Urinary bladder (tissue), 4 donors: ENCODE measurements around the gene ZNF282. TPM values are rescaled to one million over a fixed set of nuclear protein-coding genes. Genes with fewer than 3 reads are reported as not detected.

Experiments used
- DNase-seq: peaks from one replicate; pipeline ENCODE4 v3.0.0-alpha.2; 2015; ENCODE audit errors: extremely low spot score
- H3K27ac ChIP-seq: one replicate; pipeline ENCODE4 v1.5.1; 2013; ENCODE audit warnings: low read depth, mild to moderate bottlenecking, moderate library complexity
- H3K36me3 ChIP-seq: one replicate; pipeline ENCODE4 v1.6.1; 2013; ENCODE audit warnings: mild to moderate bottlenecking, moderate library complexity; ENCODE audit not compliant: insufficient read depth
- H3K4me1 ChIP-seq: one replicate; pipeline ENCODE4 v1.6.1; 2013; ENCODE audit warnings: mild to moderate bottlenecking, moderate library complexity; ENCODE audit not compliant: insufficient read depth
- H3K4me3 ChIP-seq: one replicate; pipeline ENCODE4 v1.5.1; 2013; ENCODE audit warnings: low read depth, low read length
- WGBS: extraction: QIAGEN DNeasy Blood & Tissue Kit; methylation state at CpG from one replicate; pipeline ENCODE4 v1.1.7; 2013; 5-methylcytosine and 5-hydroxymethylcytosine counted together
- polyA plus RNA-seq: library from polyadenylated mRNA; stranded (reverse); fragments of 200-250 nt; gene quantifications from one replicate; pipeline ENCODE4 v1.2.3, GENCODE V29; 2013
- total RNA-seq: library from RNA; depleted of rRNA; stranded (reverse); fragments of >200 nt; gene quantifications from one replicate; pipeline ENCODE4 v1.2.3, GENCODE V29; 2014
- donor health status: healthy with polysubstance abuse.
- donor health status: healthy.

Gene ZNF282
- total RNA-seq: 20.8 TPM
- polyA plus RNA-seq: 20.1 TPM

DNA sequence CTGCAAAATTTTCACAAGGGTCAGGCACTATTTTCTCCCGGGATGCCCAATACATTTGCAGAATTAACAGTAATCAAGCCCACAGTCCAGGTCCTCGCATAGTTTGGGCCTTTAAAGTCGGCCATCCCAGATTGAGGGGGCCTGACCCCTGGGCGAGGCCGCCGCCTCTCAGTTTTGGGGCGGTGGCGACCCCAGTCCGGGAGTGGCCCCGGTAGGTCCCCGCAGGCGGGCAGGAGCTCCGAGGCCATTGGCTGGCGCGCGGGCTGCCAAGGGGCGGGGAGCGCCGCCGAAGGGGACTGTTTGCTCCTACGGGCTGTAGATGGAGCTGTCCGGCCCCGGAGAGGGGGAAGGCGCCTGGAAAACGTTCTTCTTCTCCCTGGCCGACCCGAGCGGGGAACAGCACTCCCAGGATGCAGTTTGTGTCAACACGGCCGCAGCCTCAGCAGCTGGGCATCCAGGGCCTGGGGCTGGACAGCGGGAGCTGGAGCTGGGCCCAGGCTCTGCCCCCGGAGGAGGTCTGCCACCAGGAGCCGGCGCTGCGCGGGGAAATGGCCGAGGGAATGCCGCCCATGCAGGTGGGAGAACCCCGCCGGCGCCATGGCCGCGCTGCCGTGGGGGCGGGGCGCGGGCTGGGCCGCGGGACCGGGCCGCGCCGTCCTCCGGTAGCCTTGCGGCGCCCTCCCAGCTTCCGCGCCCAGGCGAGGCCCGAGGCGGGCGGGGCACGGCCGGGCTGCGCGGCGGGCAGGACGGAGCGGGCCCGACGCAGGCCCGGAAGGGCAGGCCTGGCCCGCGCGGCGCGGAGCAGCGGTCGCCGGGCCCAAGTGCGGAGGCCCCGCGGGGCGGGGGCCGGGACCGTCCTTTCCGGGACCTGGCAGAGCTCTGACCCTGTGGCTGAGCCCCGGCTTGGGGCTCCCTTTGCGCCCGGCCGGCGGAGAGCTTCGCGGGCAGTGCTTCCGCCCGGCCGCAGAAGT, at the start of gene ZNF282:
Gene ZNF282 (plus strand): TSS at position 367 of the 971 bp plus-strand sequence. CDS start 44 bp downstream, at position 411.
- peak; percentile 75 for DNase-seq
- H3K4me1 ChIP-seq: no peaks in the 10 kb centered on the region
- H3K36me3 ChIP-seq: peaks cover 6% of the 10 kb centered on the region
- WGBS: under 1% methylated on average over 97 of the region's 97 CpGs
- peak within 1 kb of the TSS; percentile 96 for H3K27ac ChIP-seq
- H3K4me3 ChIP-seq: peak within 1 kb of the TSS; percentile 94

GRCh38 chr7:149147072-149147751, 48.1 kb upstream of the ZNF282 start, which contains the start of gene ZNF398:
ZNF398 (plus strand) TSS chr7:149147453; CDS start chr7:149147743, 290 bp downstream.
- no peaks in the 10 kb centered on the region for H3K36me3 ChIP-seq
- H3K27ac ChIP-seq: peak within 1 kb of the TSS; percentile 86
- H3K4me3 ChIP-seq: peak within 1 kb of the TSS; percentile 84
- under 1% methylated on average over 79 of the region's 79 CpGs for WGBS
- no peak for DNase-seq
- H3K4me1 ChIP-seq: no peaks in the 10 kb centered on the region

DNA sequence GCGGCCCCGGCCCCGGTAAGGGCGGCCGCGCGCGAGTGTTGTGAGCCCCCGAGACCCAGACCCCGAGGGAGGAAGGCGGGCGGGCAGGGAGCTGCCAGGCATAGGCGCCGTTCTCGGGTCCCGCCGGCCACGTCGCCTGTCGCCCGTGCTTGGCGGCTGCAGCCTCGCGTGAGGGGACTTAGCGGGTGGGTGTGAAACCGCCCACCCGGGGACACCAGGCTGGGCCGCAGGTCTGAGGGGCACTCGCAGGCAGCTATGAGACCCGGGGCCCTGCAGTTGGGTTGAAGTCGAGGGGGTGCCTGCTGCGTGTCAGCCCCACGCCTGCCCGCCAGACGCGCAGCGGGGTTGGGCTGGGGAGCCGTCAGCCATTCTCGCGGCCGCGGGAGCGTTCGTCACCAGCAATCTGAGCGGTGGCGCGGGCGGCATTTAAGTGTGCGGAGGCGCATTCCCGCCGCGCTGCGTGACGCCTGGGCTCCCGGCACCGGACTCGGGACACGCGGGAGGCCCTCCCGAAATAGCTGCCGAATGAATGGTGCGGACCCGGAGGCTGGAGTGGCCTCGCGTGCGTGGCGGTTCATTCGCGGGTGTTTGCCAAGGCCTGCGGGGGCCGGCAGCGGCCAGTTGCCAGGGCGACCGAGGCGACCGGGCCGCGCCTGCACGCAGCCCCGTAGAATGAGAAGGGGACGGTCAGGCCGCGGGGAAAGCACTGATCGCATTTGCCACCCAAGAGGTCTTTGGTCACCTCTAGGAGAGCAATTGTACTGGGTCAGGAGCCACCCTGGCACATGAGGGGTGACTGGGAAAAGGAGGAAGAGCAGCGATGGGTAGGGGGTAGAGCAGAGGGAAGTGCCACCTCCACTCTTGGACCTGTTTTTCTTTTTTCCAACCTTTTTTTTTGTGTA, 47.3 kb upstream of the ZNF282 start:
- Histone ChIP-seq H3K4me3 (peak overlapping the region; percentile 84), H3K4me1 (no peaks in the 10 kb centered on the region), H3K27ac (peak overlapping the region; percentile 85), H3K36me3 (no peaks in the 10 kb centered on the region)
- under 1% methylated on average over 86 of the region's 86 CpGs for WGBS
- no peak for DNase-seq

GRCh38 chr7:149150981-149151380, 44.4 kb upstream of the ZNF282 start:
- no peak for DNase-seq
- Histone ChIP-seq H3K27ac (no peak overlapping the region), H3K4me3 (no peak overlapping the region), H3K36me3 (no peaks in the 10 kb centered on the region), H3K4me1 (no peaks in the 10 kb centered on the region)
- WGBS: 66% methylated on average over 4 of the region's 4 CpGs

DNA sequence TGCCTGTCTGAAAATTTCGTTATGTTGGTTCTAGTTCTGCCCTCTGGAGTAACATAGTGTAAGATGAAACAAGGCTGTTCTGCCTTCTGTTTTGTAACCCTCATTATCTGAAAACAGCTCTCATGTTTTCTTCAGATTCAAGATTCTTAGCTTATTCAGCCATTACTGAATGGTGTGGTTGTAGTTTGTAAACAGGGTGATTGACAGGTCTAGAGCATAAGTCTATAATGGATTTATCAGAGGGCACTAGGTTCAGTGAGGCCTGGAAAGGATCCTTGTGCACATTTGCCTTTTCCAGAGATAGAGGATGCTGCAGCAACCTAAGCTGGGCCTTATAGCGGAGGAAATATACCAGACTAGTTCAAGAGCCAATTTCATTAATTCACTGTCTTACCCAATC, 42.0 kb upstream of the ZNF282 start:
- no peak for DNase-seq
- Histone ChIP-seq H3K27ac (no peak overlapping the region), H3K36me3 (peaks cover 1% of the 10 kb centered on the region), H3K4me1 (no peaks in the 10 kb centered on the region), H3K4me3 (no peak overlapping the region)
- 91% methylated on average over 2 of the region's 2 CpGs for WGBS

DNA sequence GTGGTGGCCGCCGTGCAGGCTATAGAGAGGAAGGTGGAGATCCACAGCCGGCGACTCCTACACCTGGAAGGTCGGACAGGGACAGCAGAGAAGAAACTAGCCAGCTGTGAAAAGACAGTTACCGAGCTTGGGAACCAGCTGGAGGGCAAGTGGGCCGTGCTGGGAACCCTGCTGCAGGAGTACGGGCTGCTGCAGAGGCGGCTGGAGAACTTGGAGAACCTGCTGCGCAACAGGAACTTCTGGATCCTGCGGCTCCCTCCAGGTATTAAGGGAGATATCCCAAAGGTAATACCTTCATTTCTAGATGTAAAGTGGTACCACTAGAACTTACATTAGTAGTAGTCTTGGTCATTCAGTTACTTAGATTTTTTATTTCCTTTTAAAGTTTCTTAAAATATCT, 41.3 kb upstream of the ZNF282 start:
- DNase-seq: no peak
- no peak overlapping the region for H3K27ac ChIP-seq
- H3K4me3 ChIP-seq: no peak overlapping the region
- H3K36me3 ChIP-seq: peaks cover 1% of the 10 kb centered on the region
- H3K4me1 ChIP-seq: no peaks in the 10 kb centered on the region
- WGBS: 90% methylated on average over 11 of the region's 11 CpGs

- H3K36me3 ChIP-seq: peaks cover 1% of the 10 kb centered on the region
- WGBS: 96% methylated on average over 6 of the region's 6 CpGs
- H3K4me1 ChIP-seq: no peaks in the 10 kb centered on the region
- no peak overlapping the region for H3K4me3 ChIP-seq
- no peak overlapping the region for H3K27ac ChIP-seq
- no peak for DNase-seq
Measured at GRCh38 chr7:149156898-149157297, 38.4 kb upstream of the ZNF282 start.

- WGBS: 78% methylated on average over 5 of the region's 5 CpGs
- DNase-seq: no peak
- Histone ChIP-seq H3K4me1 (no peaks in the 10 kb centered on the region), H3K4me3 (no peak overlapping the region), H3K27ac (no peak overlapping the region), H3K36me3 (peaks cover 5% of the 10 kb centered on the region)
Measured at GRCh38 chr7:149161241-149161848, 34.0 kb upstream of the ZNF282 start.

DNA sequence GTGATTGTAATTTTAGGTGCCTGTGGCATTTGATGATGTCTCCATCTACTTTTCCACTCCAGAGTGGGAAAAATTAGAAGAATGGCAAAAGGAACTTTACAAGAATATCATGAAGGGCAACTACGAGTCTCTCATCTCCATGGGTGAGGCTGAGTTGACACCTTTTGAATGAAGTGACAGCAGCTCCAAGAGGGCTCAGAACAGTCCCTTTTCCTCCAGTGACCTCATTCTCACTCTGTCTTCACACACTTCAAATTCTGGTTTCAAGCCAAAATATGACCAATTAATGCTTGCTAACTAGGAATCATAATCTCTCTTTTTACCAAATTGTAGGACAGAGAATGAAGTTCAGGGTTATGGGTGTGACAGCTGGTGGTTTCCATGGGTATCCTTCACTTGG, 29.2 kb upstream of the ZNF282 start:
- H3K27ac ChIP-seq: no peak overlapping the region
- DNase-seq: no peak
- H3K4me3 ChIP-seq: no peak overlapping the region
- WGBS: 69% methylated on average over 1 of the region's 1 CpG
- peaks cover 7% of the 10 kb centered on the region for H3K36me3 ChIP-seq
- H3K4me1 ChIP-seq: no peaks in the 10 kb centered on the region

GRCh38 chr7:149166630-149167352, 28.6 kb upstream of the ZNF282 start:
- DNase-seq: no peak
- Histone ChIP-seq H3K4me3 (no peak overlapping the region), H3K4me1 (no peaks in the 10 kb centered on the region), H3K27ac (no peak overlapping the region), H3K36me3 (peaks cover 7% of the 10 kb centered on the region)

GRCh38 chr7:149171892-149172533, 23.3 kb upstream of the ZNF282 start:
- WGBS: 84% methylated on average over 9 of the region's 9 CpGs
- no peaks in the 10 kb centered on the region for H3K4me1 ChIP-seq
- no peak overlapping the region for H3K27ac ChIP-seq
- H3K4me3 ChIP-seq: no peak overlapping the region
- DNase-seq: no peak
- H3K36me3 ChIP-seq: peaks cover 3% of the 10 kb centered on the region

- Histone ChIP-seq H3K4me3 (no peak overlapping the region), H3K4me1 (no peaks in the 10 kb centered on the region), H3K27ac (no peak overlapping the region), H3K36me3 (peaks cover 5% of the 10 kb centered on the region)
- WGBS: 91% methylated on average over 1 of the region's 1 CpG
- DNase-seq: no peak
Measured at GRCh38 chr7:149172534-149172920, 22.8 kb upstream of the ZNF282 start.
